BLaER1 (cell line): ENCODE measurements around the gene DST.
"Not testable (repeated sequence)": the region's sequence is repeated elsewhere in the genome, so short reads cannot be mapped to it uniquely, and the experiment has no call there.

Experiments used
- H3K27ac ChIP-seq: shearing (Covaris generic); formaldehyde crosslinking; 2 replicates; pipeline ENCODE4 v1.8.1; 2022
- H3K27me3 ChIP-seq: shearing (Covaris generic); formaldehyde crosslinking; 2 replicates; pipeline ENCODE4 v1.8.1; 2022
- H3K36me3 ChIP-seq: shearing (Covaris generic); formaldehyde crosslinking; 2 replicates; pipeline ENCODE4 v1.8.1; 2022
- H3K4me1 ChIP-seq: shearing (Covaris generic); formaldehyde crosslinking; 2 replicates; pipeline ENCODE4 v1.8.1; 2022
- H3K4me2 ChIP-seq: shearing (Covaris generic); formaldehyde crosslinking; 2 replicates; pipeline ENCODE4 v1.8.1; 2022
- H3K4me3 ChIP-seq: shearing (Covaris generic); formaldehyde crosslinking; 2 replicates; pipeline ENCODE4 v1.8.1; 2022
- H3K9ac ChIP-seq: shearing (Covaris generic); formaldehyde crosslinking; 2 replicates; pipeline ENCODE4 v1.8.1; 2022
- H3K9me3 ChIP-seq: shearing (Covaris generic); formaldehyde crosslinking; 2 replicates; pipeline ENCODE4 v1.8.1; 2022
- H4K20me1 ChIP-seq: shearing (Covaris generic); formaldehyde crosslinking; 2 replicates; pipeline ENCODE4 v1.8.1; 2022
- Cebpa-rat ChIP-seq: shearing (Covaris generic); IDR thresholded peaks from 2 replicates; pipeline ENCODE4 v1.8.1; 2022

DST gene

GRCh38 chr6:56575736-56576135, 67.0 kb downstream of the DST start:
- H3K27ac ChIP-seq, result no peak overlapping the region
- no peaks in the 10 kb centered on the region for H3K4me1 ChIP-seq
- TF ChIP-seq Cebpa-rat, result no peak
- no peak overlapping the region for H3K4me3 ChIP-seq
- no peaks in the 10 kb centered on the region for H3K9me3 ChIP-seq
- H3K4me2 ChIP-seq, result no peak overlapping the region
- H3K36me3 ChIP-seq, result peaks cover 11% of the 10 kb centered on the region; the same call in 1 of the 2 replicates
- no peaks in the 10 kb centered on the region for H4K20me1 ChIP-seq
- H3K9ac ChIP-seq, result no peak overlapping the region
- no peaks in the 10 kb centered on the region for H3K27me3 ChIP-seq

- Histone ChIP-seq H3K4me3 (no peak overlapping the region), H3K27me3 (no peaks in the 10 kb centered on the region), H3K4me2 (no peak overlapping the region), H3K9me3 (no peaks in the 10 kb centered on the region), H3K4me1 (no peaks in the 10 kb centered on the region), H3K27ac (no peak overlapping the region), H3K9ac (no peak overlapping the region), H3K36me3 (peaks cover 11% of the 10 kb centered on the region; the same call in 1 of the 2 replicates), H4K20me1 (no peaks in the 10 kb centered on the region)
- no peak for TF ChIP-seq Cebpa-rat
Measured at GRCh38 chr6:56574292-56574691, 68.4 kb downstream of the DST start.

GRCh38 chr6:56573624-56574023, 69.1 kb downstream of the DST start:
- TF ChIP-seq Cebpa-rat, result no peak
- Histone ChIP-seq H3K27ac (no peak overlapping the region), H3K9me3 (no peaks in the 10 kb centered on the region), H3K4me3 (no peak overlapping the region), H3K27me3 (no peaks in the 10 kb centered on the region), H4K20me1 (no peaks in the 10 kb centered on the region), H3K4me1 (no peaks in the 10 kb centered on the region), H3K36me3 (peaks cover 11% of the 10 kb centered on the region; the same call in 1 of the 2 replicates), H3K4me2 (no peak overlapping the region), H3K9ac (no peak overlapping the region)

- H3K4me1 ChIP-seq, result no peaks in the 10 kb centered on the region
- H3K27ac ChIP-seq, result no peak overlapping the region
- no peak overlapping the region for H3K4me3 ChIP-seq
- no peak overlapping the region for H3K9ac ChIP-seq
- no peaks in the 10 kb centered on the region for H3K9me3 ChIP-seq
- H3K4me2 ChIP-seq, result no peak overlapping the region
- peaks cover 8% of the 10 kb centered on the region; the same call in 1 of the 2 replicates for H3K36me3 ChIP-seq
- TF ChIP-seq Cebpa-rat, result no peak
- no peaks in the 10 kb centered on the region for H4K20me1 ChIP-seq
- H3K27me3 ChIP-seq, result no peaks in the 10 kb centered on the region
Measured at GRCh38 chr6:56572788-56573471, 69.8 kb downstream of the DST start.

- no peak for TF ChIP-seq Cebpa-rat
- H3K4me2 ChIP-seq, result no peak overlapping the region
- H3K4me1 ChIP-seq, result no peaks in the 10 kb centered on the region
- H3K36me3 ChIP-seq, result peaks cover 6% of the 10 kb centered on the region; the same call in 1 of the 2 replicates
- H3K27me3 ChIP-seq, result no peaks in the 10 kb centered on the region
- no peak overlapping the region for H3K9ac ChIP-seq
- H3K27ac ChIP-seq, result no peak overlapping the region
- H4K20me1 ChIP-seq, result no peaks in the 10 kb centered on the region
- no peaks in the 10 kb centered on the region for H3K9me3 ChIP-seq
- no peak overlapping the region for H3K4me3 ChIP-seq
Measured at GRCh38 chr6:56571605-56572004, 71.1 kb downstream of the DST start.

GRCh38 chr6:56570413-56571359, 72.0 kb downstream of the DST start:
- Histone ChIP-seq H3K36me3 (peaks cover 9% of the 10 kb centered on the region; the same call in 1 of the 2 replicates), H3K27ac (no peak overlapping the region), H3K4me3 (no peak overlapping the region), H3K4me2 (no peak overlapping the region), H3K4me1 (no peaks in the 10 kb centered on the region), H3K27me3 (no peaks in the 10 kb centered on the region), H3K9ac (no peak overlapping the region), H4K20me1 (no peaks in the 10 kb centered on the region), H3K9me3 (no peaks in the 10 kb centered on the region)
- TF ChIP-seq Cebpa-rat, result no peak

- no peak for TF ChIP-seq Cebpa-rat
- Histone ChIP-seq H3K4me1 (no peaks in the 10 kb centered on the region), H3K9ac (no peak overlapping the region), H4K20me1 (no peaks in the 10 kb centered on the region), H3K27ac (no peak overlapping the region), H3K4me2 (no peak overlapping the region), H3K27me3 (no peaks in the 10 kb centered on the region), H3K4me3 (no peak overlapping the region), H3K36me3 (peaks cover 27% of the 10 kb centered on the region), H3K9me3 (peaks cover 6% of the 10 kb centered on the region; the same call in 1 of the 2 replicates)
Measured at GRCh38 chr6:56567501-56567900, 75.2 kb downstream of the DST start.

GRCh38 chr6:56562730-56563129, 80.0 kb downstream of the DST start:
- H3K4me2 ChIP-seq, H3K4me3 ChIP-seq, H3K9ac ChIP-seq, H3K27ac ChIP-seq, H3K27me3 ChIP-seq, H4K20me1 ChIP-seq, H3K9me3 ChIP-seq, H3K4me1 ChIP-seq: not testable (repeated sequence)
- H3K36me3 ChIP-seq, result peaks cover 27% of the 10 kb centered on the region

- H3K27me3 ChIP-seq, result no peaks in the 10 kb centered on the region
- TF ChIP-seq Cebpa-rat, result no peak
- no peaks in the 10 kb centered on the region for H3K4me1 ChIP-seq
- no peak overlapping the region for H3K4me2 ChIP-seq
- H3K4me3 ChIP-seq, result no peak overlapping the region
- no peak overlapping the region for H3K9ac ChIP-seq
- no peaks in the 10 kb centered on the region for H4K20me1 ChIP-seq
- peaks cover 24% of the 10 kb centered on the region for H3K36me3 ChIP-seq
- H3K9me3 ChIP-seq, result no peaks in the 10 kb centered on the region
- H3K27ac ChIP-seq, result no peak overlapping the region
Measured at GRCh38 chr6:56556751-56557540, 85.7 kb downstream of the DST start.
